Lower leg skin (tissue), 3 donors: ENCODE results near the gene AFAP1L1.

Source experiments
- CTCF ChIP-seq, 3 donors: fragments of 450-650 bp; IDR thresholded peaks; one replicate each; pipeline ENCODE4 v1.5.1; 2016; ENCODE audit warnings: antibody characterized with exemption in 3 of 3, mild to moderate bottlenecking in 3 of 3, moderate library complexity in 2 of 3
- POLR2A ChIP-seq, 2 donors: fragments of 450-650 bp; IDR thresholded peaks; one replicate each; pipeline ENCODE4 v1.6.1; 2016 to 2017; ENCODE audit warnings: antibody characterized with exemption in 2 of 2, mild to moderate bottlenecking in 1 of 2, moderate library complexity in 1 of 2

- TF ChIP-seq CTCF (IDR thresholded peaks at IDR 0.05) (no peak), POLR2A (IDR thresholded peaks at IDR 0.05) (no peak)
Measured at GRCh38 chr5:149374303-149374702, 102.6 kb downstream of the AFAP1L1 start.
